Kidney (tissue), 22 donors: ENCODE measurements around the gene ZNF165. TPM values are rescaled to one million over a fixed set of nuclear protein-coding genes. Genes with fewer than 3 reads are reported as not detected.
"Not testable (repeated sequence)": the region's sequence is repeated elsewhere in the genome, so short reads cannot be mapped to it uniquely, and the experiment has no call there.

ENCODE experiments used
- DNase-seq, 5 donors: peaks; one replicate each; pipeline ENCODE4 v3.0.0-alpha.2; 2013 to 2020
- FAIRE-seq: peaks from 2 replicates; lab custom pipeline; 2012; peaks lifted over from hg19 to GRCh38; lab: Jason Lieb, UNC
- H3K27ac ChIP-seq, 2 donors: one replicate each; pipeline ENCODE4 v1.7.0; 2013; ENCODE audit warnings: low read depth in 2 of 2, low read length in 2 of 2, inconsistent platforms in 1 of 2
- H3K27me3 ChIP-seq: one replicate; pipeline ENCODE4 v1.7.1; 2013; ENCODE audit warnings: low read length, inconsistent platforms; ENCODE audit not compliant: control insufficient read depth, insufficient read depth
- H3K36me3 ChIP-seq, 3 donors: one replicate each; pipeline versions ENCODE4 v1.7.0 to v1.7.1; 2013; ENCODE audit warnings: low read length in 3 of 3, control low read depth in 1 of 3, inconsistent platforms in 1 of 3; ENCODE audit not compliant: insufficient read depth in 3 of 3, control insufficient read depth in 2 of 3
- H3K4me1 ChIP-seq, 3 donors: one replicate each; pipeline versions ENCODE4 v1.7.0 to v1.7.1; 2013; ENCODE audit warnings: low read length in 3 of 3, inconsistent platforms in 1 of 3, low read depth in 1 of 3; ENCODE audit not compliant: control insufficient read depth in 2 of 3, insufficient read depth in 2 of 3
- H3K4me3 ChIP-seq, 3 donors: one replicate each; pipeline versions ENCODE4 v1.7.0 to v1.8.1; 2013; ENCODE audit warnings: low read length in 3 of 3, control low read depth in 1 of 3, inconsistent platforms in 1 of 3
- H3K9ac ChIP-seq, 3 donors: one replicate each; pipeline versions ENCODE4 v1.7.0 to v1.7.1; 2013; ENCODE audit warnings: low read length in 3 of 3, control low read depth in 1 of 3, inconsistent platforms in 1 of 3
- H3K9me3 ChIP-seq, 3 donors: one replicate each; pipeline versions ENCODE4 v1.7.0 to v1.7.1; 2013; ENCODE audit warnings: low read length in 3 of 3, control low read depth in 1 of 3, inconsistent platforms in 1 of 3; ENCODE audit not compliant: control insufficient read depth in 2 of 3, insufficient read depth in 1 of 3
- CTCF ChIP-seq: IDR thresholded peaks from 3 replicates; pipeline ENCODE4 v1.5.1; 2012; ENCODE audit warnings: mild to moderate bottlenecking, moderate library complexity, borderline replicate concordance; ENCODE audit not compliant: insufficient read depth; ENCODE audit errors: extremely low read depth
- intact Hi-C: fragments of 100-400 bp; cut with DNase I; formaldehyde crosslinking; loops from one replicate; pipeline ENCODE4 v1.11.1; 2022
- long read RNA-seq, 10 donors: library from polyadenylated mRNA in 1 of 10; unstranded in 1 of 10; transcript quantifications; one replicate each; pipeline ENCODE4 v2.0.0 and lab custom pipeline, GENCODE V29; 2021 to 2026
- polyA plus RNA-seq: library from polyadenylated mRNA; stranded (reverse); fragments of 350-450 nt; fragmentation: Illumina TruSeq; extraction: RNeasy Lipid Tissue Mini Kit (QIAGEN cat#74804); gene quantifications from one replicate; pipeline ENCODE4 v1.2.3, GENCODE V29; 2014; ENCODE audit warnings: low read depth, low replicate concordance; ENCODE audit not compliant: insufficient read depth
- total RNA-seq: library from RNA; stranded (reverse); fragmentation: NEBNext Ultra II Directional; extraction: Animal tissue kit (Norgen Biotek cat#: 25700); gene quantifications from one replicate; pipeline ENCODE4 v1.2.1, GENCODE V29; 2021
- donor health status: control.
- donor health status: control.
- donor health status: control.
- donor health status: control.
- donor health status: control.
- donor health status: DM: yes; HTN: yes; CAD: no.
- donor health status: Normal renal cell carcinoma (clear cell type).

The ZNF165 gene
- 3.6 TPM for total RNA-seq
- polyA plus RNA-seq, result 3.0 TPM
- long read RNA-seq, donor 1, result 0 reads
- long read RNA-seq, donor 2, result 0 reads
- long read RNA-seq, donor 3, result 0 reads
- long read RNA-seq, donor 4, result 0 reads
- long read RNA-seq, donor 5, result 0 reads
- long read RNA-seq, donor 6, result 0 reads
- long read RNA-seq, donor 7, partial matches to known transcripts, result 0 of 1 reads
- long read RNA-seq, donor 7, other reads (novel, unspliced or antisense), result 1 of 1 reads
- long read RNA-seq, donor 8, result 0 reads
- long read RNA-seq, donor 9, result 0 reads
- long read RNA-seq, donor 10, result 0 reads

DNA sequence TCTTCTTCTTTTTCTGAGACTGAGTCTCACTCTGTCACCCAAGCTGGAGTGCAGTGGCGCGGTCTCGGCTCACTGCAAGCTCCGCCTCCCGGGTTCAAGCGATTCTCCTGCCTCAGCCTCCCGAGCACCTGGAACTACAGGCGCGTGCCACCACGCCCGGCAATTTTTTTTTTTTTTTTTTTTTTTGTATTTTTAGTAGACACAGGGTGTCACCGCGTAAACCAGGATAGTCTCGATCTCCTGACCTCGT, at the start of gene ZNF165:
TSS of gene ZNF165 (plus strand) at position 188 of the 250 bp plus-strand sequence. CDS start 4,913 bp downstream, outside the sequence.
- Histone ChIP-seq H3K27ac (peak within 1 kb of the TSS; percentile 74 to 97), H3K4me3 (peak within 1 kb of the TSS; percentile 81 to 100 (median 97)), H3K9ac (peak within 1 kb of the TSS; percentile 87 to 95 (median 95))
- H3K27me3 ChIP-seq, FAIRE-seq, H3K9me3 ChIP-seq, H3K36me3 ChIP-seq, H3K4me1 ChIP-seq, DNase-seq, intact Hi-C loops: not testable (repeated sequence)

- TF ChIP-seq CTCF, result no peak
- no peaks in the 10 kb centered on the region for H3K36me3 ChIP-seq
- no peak overlapping the region for H3K27ac ChIP-seq
- H3K9me3 ChIP-seq, result no peaks in the 10 kb centered on the region
- no peak overlapping the region for H3K9ac ChIP-seq
- H3K4me1 ChIP-seq, result no peaks in the 10 kb centered on the region
- intact Hi-C loops, result no loop called here
- H3K4me3 ChIP-seq, result no peak overlapping the region
- no peaks in the 10 kb centered on the region for H3K27me3 ChIP-seq
- FAIRE-seq, result no peak
- peak in 2 of 5 donors; percentile 2 to 8 for DNase-seq
Observed at GRCh38 chr6:28053584-28053983, 26.8 kb upstream of the ZNF165 start.

GRCh38 chr6:28060405-28060804, 20.0 kb upstream of the ZNF165 start:
- H3K36me3 ChIP-seq, result no peaks in the 10 kb centered on the region
- H3K9ac ChIP-seq, result no peak overlapping the region
- H3K27ac ChIP-seq, result no peak overlapping the region
- no peak for DNase-seq
- H3K4me1 ChIP-seq, result no peaks in the 10 kb centered on the region
- no peak for FAIRE-seq
- intact Hi-C loops, result no loop called here
- no peak for TF ChIP-seq CTCF
- no peak overlapping the region for H3K4me3 ChIP-seq
- no peaks in the 10 kb centered on the region for H3K27me3 ChIP-seq
- H3K9me3 ChIP-seq, result no peaks in the 10 kb centered on the region

GRCh38 chr6:28064272-28064671, 16.1 kb upstream of the ZNF165 start:
- Histone ChIP-seq H3K36me3 (no peaks in the 10 kb centered on the region), H3K9ac (no peak overlapping the region), H3K9me3 (no peaks in the 10 kb centered on the region), H3K4me1 (no peaks in the 10 kb centered on the region), H3K4me3 (no peak overlapping the region), H3K27ac (no peak overlapping the region), H3K27me3 (no peaks in the 10 kb centered on the region)
- intact Hi-C loops, result no loop called here
- DNase-seq (no peak), FAIRE-seq (no peak)
- TF ChIP-seq CTCF, result no peak
